ENCODE results near the gene NAGLU. TPM values are rescaled to one million over a fixed set of nuclear protein-coding genes. Genes with fewer than 3 reads are reported as not detected.

Gene NAGLU
- polyA plus RNA-seq, 2 of the 4 experiments (the other 2 are of a cell fraction): 17.8 to 34.5 TPM

GRCh38 chr17:42536372-42537155 lies 523 bp downstream of the NAGLU start:
- Histone ChIP-seq H3K27ac (peak overlapping the region; percentile 93 to 97), H3K4me3 (peak overlapping the region; percentile 82), H3K4me2 (peak overlapping the region; percentile 74), H3K4me1 (peaks cover 31% of the 10 kb centered on the region), H3K9me3 (no peaks in the 10 kb centered on the region)
- TF ChIP-seq FOSL2 (IDR thresholded peaks at IDR 0.05) (no peak), FOSL2 (CRISPR knock-in tag; IDR thresholded peaks at IDR 0.05) (no peak), ZNF302 (CRISPR knock-in tag; IDR thresholded peaks at IDR 0.05) (no peak), HOXA7 (CRISPR knock-in tag; IDR thresholded peaks at IDR 0.05) (no peak), GATA3 (IDR thresholded peaks at IDR 0.05; ENCODE audit: borderline replicate concordance) (peak; percentile 1; the same call in 1 of the 2 replicates), TP53 (CRISPR knock-in tag; IDR thresholded peaks at IDR 0.05) (0 out of 2 replicates have a peak, but pooled peaks have one; percentile 14), HES2 (IDR thresholded peaks at IDR 0.05) (no peak), POLR2AphosphoS2 (conservative IDR thresholded peaks at IDR 0.05; ENCODE audit: low read length) (no peak), JUN (IDR thresholded peaks at IDR 0.05) (peak in 1 of 2 experiments; percentile 87; a peak in 2 of 5 replicates), CTCF (IDR thresholded peaks at IDR 0.05) (no peak), POLR2A (IDR thresholded peaks at IDR 0.05; ENCODE audit: low read length) (peak; percentile 68), CHD4 (IDR thresholded peaks at IDR 0.05; ENCODE audit: borderline replicate concordance) (no peak), EP300 (IDR thresholded peaks at IDR 0.05) (no peak; a peak in 1 of 5 replicates), KDM5A (IDR thresholded peaks at IDR 0.05) (no peak), BHLHE40 (IDR thresholded peaks at IDR 0.05; ENCODE audit: low read depth, low read length) (no peak), HOXB13 (CRISPR knock-in tag; IDR thresholded peaks at IDR 0.05; ENCODE audit: low read depth) (no peak), NR3C1 (IDR thresholded peaks at IDR 0.05) (no peak), NPAS2 (CRISPR knock-in tag; IDR thresholded peaks at IDR 0.05; ENCODE audit: borderline replicate concordance) (peak; percentile 46; the same call in 1 of the 2 replicates), FOSB (CRISPR knock-in tag; IDR thresholded peaks at IDR 0.05) (no peak), ATOH8 (CRISPR knock-in tag; IDR thresholded peaks at IDR 0.05; ENCODE audit: low read depth) (0 out of 2 replicates have a peak, but pooled peaks have one; percentile 32), ESRRA (IDR thresholded peaks at IDR 0.05; ENCODE audit: borderline replicate concordance, low read length) (no peak), HOXB5 (CRISPR knock-in tag; IDR thresholded peaks at IDR 0.05) (peak; percentile 76; the same call in 1 of the 2 replicates), MYC (IDR thresholded peaks at IDR 0.05; ENCODE audit: borderline replicate concordance, low read length) (peak; percentile 50; the same call in 1 of the 2 replicates), PBX3 (IDR thresholded peaks at IDR 0.05) (no peak), SREBF2 (IDR thresholded peaks at IDR 0.05) (no peak), BCL3 (IDR thresholded peaks at IDR 0.05) (peak; percentile 95), RARB (CRISPR knock-in tag; IDR thresholded peaks at IDR 0.05) (no peak), KDM1A (IDR thresholded peaks at IDR 0.05; ENCODE audit: low read depth) (no peak), HDAC2 (IDR thresholded peaks at IDR 0.05) (no peak), EHMT2 (IDR thresholded peaks at IDR 0.05; ENCODE audit: low read depth) (no peak), MAX (IDR thresholded peaks at IDR 0.05) (peak; percentile 65), CHD2 (IDR thresholded peaks at IDR 0.05; ENCODE audit: low read length, partially characterized antibody) (peak; percentile 26), TFCP2L1 (CRISPR knock-in tag; IDR thresholded peaks at IDR 0.05) (0 out of 2 replicates have a peak, but pooled peaks have one; percentile 7), CBX2 (IDR thresholded peaks at IDR 0.05; ENCODE audit: borderline replicate concordance, low read depth) (no peak), JUNB (IDR thresholded peaks at IDR 0.05) (no peak)
- WGBS (ENCODE audit: missing lambda C conversion rate): 3% methylated on average over 24 of the region's 65 CpGs
- ATAC-seq: peak; percentile 73 to 79
- FAIRE-seq: no peak
- POLR2A ChIA-PET: interaction anchor here (0.5 to 2.1 kb wide), 18 partner anchors 9 to 462 kb away, joined by 3 to 22 read pairs (median 6); partner anchors contain the start of genes CAVIN1, PLEKHH3, PSMC3IP and RETREG3
- DNase-seq (ENCODE audit: low read depth in 1 of 2, low spot score in 1 of 2): peak; percentile 81 to 95
- CTCF ChIA-PET: interaction anchor here (0.6 to 6.8 kb wide), 13 partner anchors 10 to 516 kb away, joined by 3 to 42 read pairs (median 4); partner anchors contain the start of genes HSD17B1 and NKIRAS2

Data from A549 (cell line).